Calu3 (cell line): Measurements from ENCODE around the gene PDE6G. TPM values are rescaled to one million over a fixed set of nuclear protein-coding genes. Genes with fewer than 3 reads are reported as not detected.

Experiments used
- BruUV-seq: library from RNA; stranded (reverse); fragments of 400-500 nt; replicated peaks from 2 replicates; lab custom pipeline; 2021; lab: Mats Ljungman, UMichigan
- CTCF ChIA-PET: fragments of 300-600 bp; sonication (Branson Sonifier 250); formaldehyde crosslinking; loops from one replicate; lab custom pipeline; 2022; ENCODE audit warnings: antibody characterized with exemption; lab: Charles Lee
- DNase-seq: peaks from one replicate; pipeline ENCODE4 v3.0.0; 2022
- H3K27ac Mint-ChIP-seq: one replicate; pipeline ENCODE4 v1.8.0; 2022; ENCODE audit warnings: mixed read lengths; ENCODE audit not compliant: unreplicated experiment
- H3K27me3 Mint-ChIP-seq: one replicate; pipeline ENCODE4 v1.8.0; 2022; ENCODE audit warnings: mixed read lengths; ENCODE audit not compliant: unreplicated experiment
- H3K36me3 Mint-ChIP-seq: one replicate; pipeline ENCODE4 v1.8.0; 2022; ENCODE audit warnings: mild to moderate bottlenecking, moderate library complexity, mixed read lengths; ENCODE audit not compliant: insufficient read depth, unreplicated experiment
- H3K4me1 Mint-ChIP-seq: one replicate; pipeline ENCODE4 v1.8.0; 2022; ENCODE audit warnings: mild to moderate bottlenecking, low read depth, mixed read lengths; ENCODE audit not compliant: unreplicated experiment
- H3K4me3 Mint-ChIP-seq: one replicate; pipeline ENCODE4 v1.8.0; 2022; ENCODE audit warnings: mild to moderate bottlenecking, low read depth, moderate library complexity, mixed read lengths; ENCODE audit not compliant: unreplicated experiment
- H3K9me3 Mint-ChIP-seq: one replicate; pipeline ENCODE4 v1.8.0; 2022; ENCODE audit warnings: low read depth, mixed read lengths; ENCODE audit not compliant: unreplicated experiment
- CTCF ChIP-seq: fragments of 200-600 bp; IDR thresholded peaks from one replicate; pipeline ENCODE4 v1.8.0; 2022; ENCODE audit warnings: antibody characterized with exemption; ENCODE audit not compliant: unreplicated experiment
- intact Hi-C: fragments of 100-400 bp; cut with micrococcal nuclease; formaldehyde crosslinking; loops from one replicate; pipeline ENCODE4 v1.10.0; 2022; ENCODE audit not compliant: unreplicated experiment
- total RNA-seq: library from RNA; stranded (reverse); gene quantifications from 2 replicates; pipeline ENCODE4 v1.2.3, GENCODE V29; 2022

PDE6G gene
- total RNA-seq, 1 experiment from 2014 or later = not detected

- H3K27me3 Mint-ChIP-seq = no peaks in the 10 kb centered on the region
- H3K27ac Mint-ChIP-seq = no peak overlapping the region
- CTCF ChIA-PET = no interaction called here
- no peak for TF ChIP-seq CTCF
- no TSS peak for BruUV-seq
- H3K4me3 Mint-ChIP-seq = no peak overlapping the region
- H3K4me1 Mint-ChIP-seq = no peaks in the 10 kb centered on the region
- intact Hi-C loops = no loop called here
- H3K9me3 Mint-ChIP-seq = no peaks in the 10 kb centered on the region
- H3K36me3 Mint-ChIP-seq = peaks cover 81% of the 10 kb centered on the region
- DNase-seq = no peak
Measured at GRCh38 chr17:81690549-81690948, 34.2 kb upstream of the PDE6G start.

GRCh38 chr17:81690066-81690465, 33.7 kb upstream of the PDE6G start:
- Mint-ChIP-seq H3K27me3 (no peaks in the 10 kb centered on the region), H3K36me3 (peaks cover 83% of the 10 kb centered on the region), H3K9me3 (no peaks in the 10 kb centered on the region), H3K4me1 (no peaks in the 10 kb centered on the region), H3K4me3 (no peak overlapping the region), H3K27ac (no peak overlapping the region)
- no peak for TF ChIP-seq CTCF
- DNase-seq = no peak
- CTCF ChIA-PET = no interaction called here
- intact Hi-C loops = no loop called here
- no TSS peak for BruUV-seq

- intact Hi-C loops = no loop called here
- CTCF ChIA-PET = no interaction called here
- H3K4me1 Mint-ChIP-seq = no peaks in the 10 kb centered on the region
- no peaks in the 10 kb centered on the region for H3K27me3 Mint-ChIP-seq
- peaks cover 85% of the 10 kb centered on the region for H3K36me3 Mint-ChIP-seq
- DNase-seq = no peak
- H3K27ac Mint-ChIP-seq = no peak overlapping the region
- no peaks in the 10 kb centered on the region for H3K9me3 Mint-ChIP-seq
- no peak for TF ChIP-seq CTCF
- H3K4me3 Mint-ChIP-seq = no peak overlapping the region
- no TSS peak for BruUV-seq
Measured at GRCh38 chr17:81688616-81689015, 32.3 kb upstream of the PDE6G start.

GRCh38 chr17:81687770-81688541, 31.6 kb upstream of the PDE6G start:
- Mint-ChIP-seq H3K4me3 (no peak overlapping the region), H3K36me3 (peaks cover 87% of the 10 kb centered on the region)
- intact Hi-C loops = no loop called here

More at GRCh38 chr17:81687770-81688541, 31.6 kb upstream of the PDE6G start:
- no peak for DNase-seq
- BruUV-seq = no TSS peak
- TF ChIP-seq CTCF = no peak
- no peak overlapping the region for H3K27ac Mint-ChIP-seq
- no peaks in the 10 kb centered on the region for H3K9me3 Mint-ChIP-seq
- CTCF ChIA-PET = no interaction called here
- no peaks in the 10 kb centered on the region for H3K27me3 Mint-ChIP-seq
- H3K4me1 Mint-ChIP-seq = no peaks in the 10 kb centered on the region
